Esophagus squamous epithelium (tissue), 4 donors: ENCODE data around the gene NOXA1.

Experiments
- CTCF ChIP-seq, 6 experiments: fragments of 450-650 bp in 4 of 6; fragments of 200-600 bp in 2 of 6; sonication (generic) in 2 of 6; IDR thresholded peaks; one replicate each; pipeline ENCODE4 v1.5.1; 2016 to 2019; ENCODE audit warnings: antibody characterized with exemption in 6 of 6, mild to moderate bottlenecking in 4 of 6, moderate library complexity in 4 of 6
- POLR2A ChIP-seq, 4 donors: fragments of 450-650 bp; IDR thresholded peaks; one replicate each; pipeline ENCODE4 v1.6.1; 2017; ENCODE audit warnings: antibody characterized with exemption in 4 of 4, mild to moderate bottlenecking in 4 of 4, moderate library complexity in 3 of 4

GRCh38 chr9:137430723-137431415, 7.7 kb downstream of the NOXA1 start:
- TF ChIP-seq CTCF (IDR thresholded peaks at IDR 0.05) (no peak), POLR2A (IDR thresholded peaks at IDR 0.05) (no peak)
